Heart left ventricle (tissue), 13 donors: Measurements from ENCODE around the gene RIPK4.

Experiments used
- CTCF ChIP-seq, 12 donors: fragments of 200-600 bp; sonication (generic) in 4 of 12; IDR thresholded peaks; one replicate each; pipeline versions ENCODE4 v1.5.0 to v1.8.0; 2018 to 2022; ENCODE audit warnings: antibody characterized with exemption in 12 of 12, mild to moderate bottlenecking in 5 of 12
- POLR2A ChIP-seq, 2 donors: fragments of 450-650 bp; IDR thresholded peaks; one replicate each; pipeline ENCODE4 v1.6.1; 2017; ENCODE audit warnings: antibody characterized with exemption in 2 of 2, mild to moderate bottlenecking in 2 of 2, moderate library complexity in 2 of 2
- donor health status: ischemic (EF 13 %, LVEDD 7.1; RV severe dilation, severe dysfunction).
- donor health status: DM: no; HTN: yes; CAD: no.
- donor health status: DM: no; HTN: no; CAD: no.
- donor health status: ischemic (EF 25% LVEDD 6.9; RV normal size, moderate dysfunction).
- donor health status: ischemic (EF 25% LVEDD 5.7; RV mildly dilated, moderate dysfunction).
- donor health status: ischemic (EF 35%, LVEDD 5.7; RV mildly dilated, moderate dysfunction).
- donor health status: nonischemic (EF 11% LVEDD 7.7; RV severe dilation, severe dysfunction).
- donor health status: DM: yes; HTN: yes; CAD: no.
- donor health status: PGD.
- donor health status: ischemic (EF 29% LVEDD 5.4; RV normal size, mild dysfunction).
- donor health status: nonischemic (EF 23%, LVEDD 6.1; RV moderate dilation, normal function).

- TF ChIP-seq CTCF (IDR thresholded peaks at IDR 0.05) = no peak
- no peak for TF ChIP-seq POLR2A (IDR thresholded peaks at IDR 0.05)
Observed at GRCh38 chr21:41737651-41738324, 29.1 kb downstream of the RIPK4 start.
